HuH-7.5 (cell line): ENCODE data around the gene SLX9.
"Not testable (repeated sequence)": the region's sequence is repeated elsewhere in the genome, so short reads cannot be mapped to it uniquely, and the experiment has no call there.

ENCODE experiments used
- DNase-seq: peaks from one replicate; pipeline ENCODE4 v3.0.0; 2011; ENCODE audit warnings: low spot score

The SLX9 gene

GRCh38 chr21:44960141-44961092 lies 20.6 kb downstream of the SLX9 start:
- no peak for DNase-seq

- DNase-seq = no peak
Measured at GRCh38 chr21:44962403-44962966, 22.7 kb downstream of the SLX9 start.

GRCh38 chr21:44964381-44964780 lies 24.6 kb downstream of the SLX9 start:
- DNase-seq = no peak

- no peak for DNase-seq
Measured at GRCh38 chr21:44965251-44966022, 25.6 kb downstream of the SLX9 start.

GRCh38 chr21:44966135-44967081 lies 26.6 kb downstream of the SLX9 start:
- no peak for DNase-seq

- no peak for DNase-seq
Measured at GRCh38 chr21:44967082-44968047, 27.5 kb downstream of the SLX9 start.

- no peak for DNase-seq
Measured at GRCh38 chr21:44969066-44969670, 29.3 kb downstream of the SLX9 start.

- DNase-seq = no peak
Measured at GRCh38 chr21:44969931-44970755, 30.3 kb downstream of the SLX9 start.

GRCh38 chr21:44970766-44971671 lies 31.2 kb downstream of the SLX9 start:
- DNase-seq = no peak

GRCh38 chr21:44971672-44971995 lies 31.8 kb downstream of the SLX9 start:
- DNase-seq = no peak

- no peak for DNase-seq
Measured at GRCh38 chr21:44972301-44972814, 32.5 kb downstream of the SLX9 start.

GRCh38 chr21:44972821-44973220 lies 33.0 kb downstream of the SLX9 start:
- DNase-seq = no peak

GRCh38 chr21:44973598-44973997 lies 33.8 kb downstream of the SLX9 start:
- no peak for DNase-seq

GRCh38 chr21:44974676-44975075 lies 34.8 kb downstream of the SLX9 start:
- no peak for DNase-seq

- no peak for DNase-seq
Measured at GRCh38 chr21:44975720-44976555, 36.1 kb downstream of the SLX9 start.

- not testable (repeated sequence) for DNase-seq
Measured at GRCh38 chr21:44976556-44977393, 36.9 kb downstream of the SLX9 start.
